K562 (cell line): ENCODE data around the gene IPPK.

Experiments
- ELF4 ChIP-seq: fragments of 450-650 bp; formaldehyde crosslinking; IDR thresholded peaks from 2 replicates; pipeline ENCODE4 v1.4.0; 2022; ENCODE audit warnings: missing genetic modification characterization
- NBN ChIP-seq: fragments of 450-650 bp; IDR thresholded peaks from 2 replicates; pipeline ENCODE4 v1.6.1; 2016; ENCODE audit warnings: low read depth, mild to moderate bottlenecking
- NFIC ChIP-seq: fragments of 450-650 bp; IDR thresholded peaks from 2 replicates; pipeline ENCODE4 v1.6.1; 2017; ENCODE audit warnings: mild to moderate bottlenecking, inconsistent platforms
- POLR2A ChIP-seq: fragments of 450-650 bp; conservative IDR thresholded peaks from 2 replicates; pipeline ENCODE4 v1.6.1; 2016
- POLR2AphosphoS2 ChIP-seq: IDR thresholded peaks from 2 replicates; pipeline ENCODE4 v1.6.1; 2012; ENCODE audit warnings: low read length, improper control_type of control experiment
- RAD21 ChIP-seq, 2 experiments: fragments of 250-450 bp in 1 of 2; fragments of 450-650 bp in 1 of 2; sonication (Bioruptor Pico) in 1 of 2; formaldehyde crosslinking in 1 of 2; IDR thresholded peaks in 1 of 2; conservative IDR thresholded peaks in 1 of 2; 2 replicates each; pipeline versions ENCODE4 v1.4.0 to v1.8.0; 2020 to 2022; ENCODE audit warnings: mild to moderate bottlenecking in 2 of 2, moderate library complexity in 1 of 2
- SREBF2 ChIP-seq: sonication (generic); formaldehyde crosslinking; IDR thresholded peaks from 2 replicates; pipeline ENCODE4 v1.4.0; 2020; ENCODE audit warnings: mild to moderate bottlenecking, missing genetic modification reagents
- TOE1 ChIP-seq, 2 experiments: fragments of 450-650 bp in 1 of 2; sonication (generic) in 1 of 2; formaldehyde crosslinking in 1 of 2; IDR thresholded peaks; 2 replicates each; pipeline versions ENCODE4 v1.7.1 to v1.8.0; 2016 to 2022; ENCODE audit warnings: borderline replicate concordance in 2 of 2, mild to moderate bottlenecking in 2 of 2, antibody characterized with exemption in 1 of 2, inconsistent platforms in 1 of 2, low read depth in 1 of 2, missing genetic modification reagents in 1 of 2, moderate library complexity in 1 of 2
- ZNF175 ChIP-seq: fragments of 200-800 bp; sonication (Bioruptor generic); IDR thresholded peaks from 2 replicates; pipeline ENCODE4 v1.6.1; 2016; ENCODE audit warnings: low read depth, mild to moderate bottlenecking, missing genetic modification characterization, missing compliant biosample characterization
- ZNF75A ChIP-seq: fragments of 450-650 bp; formaldehyde crosslinking; IDR thresholded peaks from 2 replicates; pipeline ENCODE4 v1.4.0; 2020; ENCODE audit warnings: mild to moderate bottlenecking
- TF ChIP-seq, protein P1 (sequence below), 2 experiments: fragments of 150-350 bp in 1 of 2; IDR thresholded peaks; 2 replicates each; pipeline ENCODE4 v1.6.1; 2012 to 2016; ENCODE audit warnings: low read depth in 2 of 2, low read length in 2 of 2, mild to moderate bottlenecking in 1 of 2, moderate library complexity in 1 of 2
- TF ChIP-seq, protein P2 (sequence below): sonication (generic); formaldehyde crosslinking; IDR thresholded peaks from 2 replicates; pipeline ENCODE4 v1.8.1; 2022; ENCODE audit warnings: missing genetic modification reagents
- TF ChIP-seq, protein P3 (sequence below), 2 experiments: fragments of 450-650 bp; formaldehyde crosslinking in 1 of 2; IDR thresholded peaks; 2 replicates each; pipeline versions ENCODE4 v1.4.0 to v1.6.1; 2014 to 2020; ENCODE audit warnings: mild to moderate bottlenecking in 2 of 2, borderline replicate concordance in 1 of 2, low read depth in 1 of 2
- TF ChIP-seq, protein P4 (sequence below), 3 experiments: IDR thresholded peaks in 2 of 3; conservative IDR thresholded peaks in 1 of 3; 2 replicates each; pipeline ENCODE4 v1.5.1; 2011 to 2012; ENCODE audit warnings: low read length in 3 of 3, mild to moderate bottlenecking in 3 of 3, control low read depth in 2 of 3, improper control_type of control experiment in 1 of 3, inconsistent platforms in 1 of 3, low read depth in 1 of 3, mixed read lengths in 1 of 3, moderate library complexity in 1 of 3; ENCODE audit not compliant: insufficient read depth in 2 of 3

DNA sequence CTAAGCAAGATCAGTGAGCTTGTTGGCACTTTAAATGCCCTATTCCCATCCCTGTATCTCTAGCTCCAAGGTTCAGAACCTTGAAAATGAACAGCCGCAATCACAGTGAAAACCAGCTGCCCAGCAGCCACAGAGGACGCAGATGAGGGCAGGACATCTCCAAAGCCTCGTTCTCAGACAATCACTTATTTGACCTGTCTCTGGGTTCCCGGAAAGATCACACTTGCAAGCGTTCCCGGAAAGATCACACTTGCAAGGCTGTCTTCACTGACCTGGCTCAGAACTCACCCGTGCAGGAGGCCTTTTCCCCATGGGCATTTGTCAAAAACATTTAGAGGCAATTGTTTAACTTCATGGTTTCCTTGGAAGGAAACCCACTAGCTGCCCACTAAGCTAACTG lies 25.7 kb downstream of the IPPK start:
- TF ChIP-seq TOE1 (IDR thresholded peaks at IDR 0.05; ENCODE audit: borderline replicate concordance) = no peak
- no peak for TF ChIP-seq TOE1 (CRISPR knock-in tag; IDR thresholded peaks at IDR 0.05; ENCODE audit: borderline replicate concordance, low read depth)
- TF ChIP-seq, protein P1, sequence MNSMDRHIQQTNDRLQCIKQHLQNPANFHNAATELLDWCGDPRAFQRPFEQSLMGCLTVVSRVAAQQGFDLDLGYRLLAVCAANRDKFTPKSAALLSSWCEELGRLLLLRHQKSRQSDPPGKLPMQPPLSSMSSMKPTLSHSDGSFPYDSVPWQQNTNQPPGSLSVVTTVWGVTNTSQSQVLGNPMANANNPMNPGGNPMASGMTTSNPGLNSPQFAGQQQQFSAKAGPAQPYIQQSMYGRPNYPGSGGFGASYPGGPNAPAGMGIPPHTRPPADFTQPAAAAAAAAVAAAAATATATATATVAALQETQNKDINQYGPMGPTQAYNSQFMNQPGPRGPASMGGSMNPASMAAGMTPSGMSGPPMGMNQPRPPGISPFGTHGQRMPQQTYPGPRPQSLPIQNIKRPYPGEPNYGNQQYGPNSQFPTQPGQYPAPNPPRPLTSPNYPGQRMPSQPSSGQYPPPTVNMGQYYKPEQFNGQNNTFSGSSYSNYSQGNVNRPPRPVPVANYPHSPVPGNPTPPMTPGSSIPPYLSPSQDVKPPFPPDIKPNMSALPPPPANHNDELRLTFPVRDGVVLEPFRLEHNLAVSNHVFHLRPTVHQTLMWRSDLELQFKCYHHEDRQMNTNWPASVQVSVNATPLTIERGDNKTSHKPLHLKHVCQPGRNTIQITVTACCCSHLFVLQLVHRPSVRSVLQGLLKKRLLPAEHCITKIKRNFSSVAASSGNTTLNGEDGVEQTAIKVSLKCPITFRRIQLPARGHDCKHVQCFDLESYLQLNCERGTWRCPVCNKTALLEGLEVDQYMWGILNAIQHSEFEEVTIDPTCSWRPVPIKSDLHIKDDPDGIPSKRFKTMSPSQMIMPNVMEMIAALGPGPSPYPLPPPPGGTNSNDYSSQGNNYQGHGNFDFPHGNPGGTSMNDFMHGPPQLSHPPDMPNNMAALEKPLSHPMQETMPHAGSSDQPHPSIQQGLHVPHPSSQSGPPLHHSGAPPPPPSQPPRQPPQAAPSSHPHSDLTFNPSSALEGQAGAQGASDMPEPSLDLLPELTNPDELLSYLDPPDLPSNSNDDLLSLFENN (IDR thresholded peaks at IDR 0.05; ENCODE audit: low read depth in 2 of 2, low read length in 2 of 2) = no peak
- TF ChIP-seq ZNF75A = no peak
- no peak for TF ChIP-seq ZNF175 (CRISPR knock-in tag)
- no peak for TF ChIP-seq SREBF2 (CRISPR knock-in tag)
- TF ChIP-seq, protein P2, sequence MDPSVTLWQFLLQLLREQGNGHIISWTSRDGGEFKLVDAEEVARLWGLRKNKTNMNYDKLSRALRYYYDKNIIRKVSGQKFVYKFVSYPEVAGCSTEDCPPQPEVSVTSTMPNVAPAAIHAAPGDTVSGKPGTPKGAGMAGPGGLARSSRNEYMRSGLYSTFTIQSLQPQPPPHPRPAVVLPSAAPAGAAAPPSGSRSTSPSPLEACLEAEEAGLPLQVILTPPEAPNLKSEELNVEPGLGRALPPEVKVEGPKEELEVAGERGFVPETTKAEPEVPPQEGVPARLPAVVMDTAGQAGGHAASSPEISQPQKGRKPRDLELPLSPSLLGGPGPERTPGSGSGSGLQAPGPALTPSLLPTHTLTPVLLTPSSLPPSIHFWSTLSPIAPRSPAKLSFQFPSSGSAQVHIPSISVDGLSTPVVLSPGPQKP = no peak
- TF ChIP-seq, protein P3, sequence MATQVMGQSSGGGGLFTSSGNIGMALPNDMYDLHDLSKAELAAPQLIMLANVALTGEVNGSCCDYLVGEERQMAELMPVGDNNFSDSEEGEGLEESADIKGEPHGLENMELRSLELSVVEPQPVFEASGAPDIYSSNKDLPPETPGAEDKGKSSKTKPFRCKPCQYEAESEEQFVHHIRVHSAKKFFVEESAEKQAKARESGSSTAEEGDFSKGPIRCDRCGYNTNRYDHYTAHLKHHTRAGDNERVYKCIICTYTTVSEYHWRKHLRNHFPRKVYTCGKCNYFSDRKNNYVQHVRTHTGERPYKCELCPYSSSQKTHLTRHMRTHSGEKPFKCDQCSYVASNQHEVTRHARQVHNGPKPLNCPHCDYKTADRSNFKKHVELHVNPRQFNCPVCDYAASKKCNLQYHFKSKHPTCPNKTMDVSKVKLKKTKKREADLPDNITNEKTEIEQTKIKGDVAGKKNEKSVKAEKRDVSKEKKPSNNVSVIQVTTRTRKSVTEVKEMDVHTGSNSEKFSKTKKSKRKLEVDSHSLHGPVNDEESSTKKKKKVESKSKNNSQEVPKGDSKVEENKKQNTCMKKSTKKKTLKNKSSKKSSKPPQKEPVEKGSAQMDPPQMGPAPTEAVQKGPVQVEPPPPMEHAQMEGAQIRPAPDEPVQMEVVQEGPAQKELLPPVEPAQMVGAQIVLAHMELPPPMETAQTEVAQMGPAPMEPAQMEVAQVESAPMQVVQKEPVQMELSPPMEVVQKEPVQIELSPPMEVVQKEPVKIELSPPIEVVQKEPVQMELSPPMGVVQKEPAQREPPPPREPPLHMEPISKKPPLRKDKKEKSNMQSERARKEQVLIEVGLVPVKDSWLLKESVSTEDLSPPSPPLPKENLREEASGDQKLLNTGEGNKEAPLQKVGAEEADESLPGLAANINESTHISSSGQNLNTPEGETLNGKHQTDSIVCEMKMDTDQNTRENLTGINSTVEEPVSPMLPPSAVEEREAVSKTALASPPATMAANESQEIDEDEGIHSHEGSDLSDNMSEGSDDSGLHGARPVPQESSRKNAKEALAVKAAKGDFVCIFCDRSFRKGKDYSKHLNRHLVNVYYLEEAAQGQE (IDR thresholded peaks at IDR 0.05; ENCODE audit: borderline replicate concordance) = no peak
- TF ChIP-seq, protein P3 (CRISPR knock-in tag; IDR thresholded peaks at IDR 0.05; ENCODE audit: low read depth) = no peak
- TF ChIP-seq RAD21 (CRISPR knock-in tag; conservative IDR thresholded peaks at IDR 0.05 in 1 of 2, IDR thresholded peaks at IDR 0.05 in 1 of 2) = no peak
- TF ChIP-seq POLR2AphosphoS2 = no peak
- TF ChIP-seq POLR2A = no peak
- TF ChIP-seq ELF4 (CRISPR knock-in tag) = no peak
- no peak for TF ChIP-seq NFIC
- TF ChIP-seq NBN = no peak
- TF ChIP-seq, protein P4, sequence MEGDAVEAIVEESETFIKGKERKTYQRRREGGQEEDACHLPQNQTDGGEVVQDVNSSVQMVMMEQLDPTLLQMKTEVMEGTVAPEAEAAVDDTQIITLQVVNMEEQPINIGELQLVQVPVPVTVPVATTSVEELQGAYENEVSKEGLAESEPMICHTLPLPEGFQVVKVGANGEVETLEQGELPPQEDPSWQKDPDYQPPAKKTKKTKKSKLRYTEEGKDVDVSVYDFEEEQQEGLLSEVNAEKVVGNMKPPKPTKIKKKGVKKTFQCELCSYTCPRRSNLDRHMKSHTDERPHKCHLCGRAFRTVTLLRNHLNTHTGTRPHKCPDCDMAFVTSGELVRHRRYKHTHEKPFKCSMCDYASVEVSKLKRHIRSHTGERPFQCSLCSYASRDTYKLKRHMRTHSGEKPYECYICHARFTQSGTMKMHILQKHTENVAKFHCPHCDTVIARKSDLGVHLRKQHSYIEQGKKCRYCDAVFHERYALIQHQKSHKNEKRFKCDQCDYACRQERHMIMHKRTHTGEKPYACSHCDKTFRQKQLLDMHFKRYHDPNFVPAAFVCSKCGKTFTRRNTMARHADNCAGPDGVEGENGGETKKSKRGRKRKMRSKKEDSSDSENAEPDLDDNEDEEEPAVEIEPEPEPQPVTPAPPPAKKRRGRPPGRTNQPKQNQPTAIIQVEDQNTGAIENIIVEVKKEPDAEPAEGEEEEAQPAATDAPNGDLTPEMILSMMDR (IDR thresholded peaks at IDR 0.05 in 2 of 3, conservative IDR thresholded peaks at IDR 0.05 in 1 of 3; ENCODE audit: insufficient read depth in 2 of 3, low read depth in 1 of 3, low read length in 3 of 3) = no peak
